Effector CD8-positive, alpha-beta T cell (primary cell): ENCODE data around the gene C2CD4B.

Experiments
- DNase-seq: peaks from one replicate; lab custom pipeline; 2025; lab: John Stamatoyannopoulos, UW

C2CD4B gene

GRCh38 chr15:62119227-62119864 lies 45.7 kb downstream of the C2CD4B start:
- DNase-seq = no peak

DNA sequence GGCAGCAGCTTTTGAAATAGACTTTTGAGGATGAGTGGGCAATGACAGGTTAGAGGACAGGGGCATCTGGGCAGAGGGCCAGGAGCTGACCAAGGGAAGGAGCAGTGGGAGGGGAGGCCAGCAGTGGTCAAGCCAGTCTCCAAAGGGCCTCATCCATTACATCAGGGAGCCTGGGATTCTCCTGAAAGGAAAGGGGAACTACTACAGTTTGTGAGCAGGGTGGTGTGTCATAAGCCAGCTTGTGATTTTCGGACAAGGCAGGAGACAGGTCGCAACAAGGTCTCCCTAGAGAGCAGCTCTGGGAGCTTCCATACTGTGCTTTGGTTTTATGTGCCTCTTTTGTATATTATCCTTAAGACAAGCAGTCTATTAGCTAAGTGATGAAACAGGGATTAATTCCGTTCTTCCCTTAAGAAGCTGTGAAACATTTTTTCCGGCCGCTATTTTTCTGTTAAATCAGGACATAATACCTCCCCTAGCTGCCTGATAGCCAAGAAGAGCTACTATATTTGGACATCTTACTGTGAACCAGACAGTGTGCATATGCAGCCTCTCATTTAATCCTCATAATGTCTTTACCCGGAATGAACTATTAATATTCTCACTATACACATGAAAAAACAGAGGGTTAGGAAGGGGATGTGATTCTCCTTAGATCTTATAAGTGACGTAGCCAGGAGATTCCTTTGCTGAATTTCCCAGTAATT lies 46.4 kb downstream of the C2CD4B start:
- no peak for DNase-seq

DNA sequence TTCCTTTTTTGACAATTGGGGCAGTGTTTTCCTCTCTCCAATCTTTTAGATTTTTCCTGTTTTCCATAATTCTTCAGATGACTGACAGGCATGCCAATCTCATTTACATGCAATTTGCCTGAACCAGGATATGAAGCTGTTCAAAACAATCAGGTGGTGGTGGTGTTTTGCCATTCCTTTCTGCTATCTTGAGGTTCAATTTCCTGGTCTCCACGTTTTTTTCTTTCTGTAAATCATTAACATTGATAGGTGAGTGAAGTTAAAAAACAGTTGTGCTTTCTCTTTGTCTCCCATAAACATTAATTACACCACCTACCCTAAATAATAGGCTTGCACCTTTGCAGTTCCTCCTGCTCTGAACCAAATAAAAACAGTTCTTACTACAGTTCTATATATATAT lies 49.2 kb downstream of the C2CD4B start:
- no peak for DNase-seq
